ENCODE data around the gene EIF6. TPM values are rescaled to one million over a fixed set of nuclear protein-coding genes. Genes with fewer than 3 reads are reported as not detected.

Gene EIF6
- total and polyA plus RNA-seq, 2 experiments from 2014 or later, result 149 to 215 TPM

DNA sequence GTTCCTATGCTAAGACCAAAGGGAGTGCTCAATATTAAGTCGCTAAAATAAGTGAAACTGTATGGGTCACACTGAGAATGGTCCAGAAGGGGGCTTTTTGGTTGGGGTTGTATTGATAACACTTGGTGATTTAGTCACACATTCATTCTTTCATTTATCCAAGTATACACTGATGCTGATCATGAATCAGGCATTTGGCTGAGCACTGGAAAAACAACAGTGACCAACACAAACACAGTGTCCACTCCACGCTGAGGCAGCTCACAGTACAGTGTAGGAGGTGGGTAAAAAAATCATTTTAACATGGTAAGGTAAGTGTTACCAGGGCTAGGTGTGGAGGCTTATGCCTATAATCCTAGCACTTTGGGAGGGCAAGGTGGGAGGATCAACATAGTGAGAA lies 16.9 kb upstream of the EIF6 start:
- TF ChIP-seq EZH2 (IDR thresholded peaks at IDR 0.05; ENCODE audit: low read depth, unreplicated experiment), result no peak
- TF ChIP-seq ZNF462 (CRISPR knock-in tag; IDR thresholded peaks at IDR 0.05), result no peak
- no peak for TF ChIP-seq ZNF114 (CRISPR knock-in tag; IDR thresholded peaks at IDR 0.05)
- TF ChIP-seq REST (IDR thresholded peaks at IDR 0.05; ENCODE audit: unreplicated experiment), result no peak
- TF ChIP-seq ETS1 (IDR thresholded peaks at IDR 0.05), result no peak
- TF ChIP-seq, protein P1, sequence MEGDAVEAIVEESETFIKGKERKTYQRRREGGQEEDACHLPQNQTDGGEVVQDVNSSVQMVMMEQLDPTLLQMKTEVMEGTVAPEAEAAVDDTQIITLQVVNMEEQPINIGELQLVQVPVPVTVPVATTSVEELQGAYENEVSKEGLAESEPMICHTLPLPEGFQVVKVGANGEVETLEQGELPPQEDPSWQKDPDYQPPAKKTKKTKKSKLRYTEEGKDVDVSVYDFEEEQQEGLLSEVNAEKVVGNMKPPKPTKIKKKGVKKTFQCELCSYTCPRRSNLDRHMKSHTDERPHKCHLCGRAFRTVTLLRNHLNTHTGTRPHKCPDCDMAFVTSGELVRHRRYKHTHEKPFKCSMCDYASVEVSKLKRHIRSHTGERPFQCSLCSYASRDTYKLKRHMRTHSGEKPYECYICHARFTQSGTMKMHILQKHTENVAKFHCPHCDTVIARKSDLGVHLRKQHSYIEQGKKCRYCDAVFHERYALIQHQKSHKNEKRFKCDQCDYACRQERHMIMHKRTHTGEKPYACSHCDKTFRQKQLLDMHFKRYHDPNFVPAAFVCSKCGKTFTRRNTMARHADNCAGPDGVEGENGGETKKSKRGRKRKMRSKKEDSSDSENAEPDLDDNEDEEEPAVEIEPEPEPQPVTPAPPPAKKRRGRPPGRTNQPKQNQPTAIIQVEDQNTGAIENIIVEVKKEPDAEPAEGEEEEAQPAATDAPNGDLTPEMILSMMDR (conservative IDR thresholded peaks at IDR 0.05; ENCODE audit: low read depth in 2 of 2), result no peak
- no peak for TF ChIP-seq EZH2phosphoT487 (IDR thresholded peaks at IDR 0.05; ENCODE audit: unreplicated experiment)
- TF ChIP-seq ZNF331 (CRISPR knock-in tag; IDR thresholded peaks at IDR 0.05; ENCODE audit: low read depth), result no peak
- TF ChIP-seq STAT1 (IDR thresholded peaks at IDR 0.05; ENCODE audit: unreplicated experiment), result no peak
- no peak for TF ChIP-seq NANOG (IDR thresholded peaks at IDR 0.05; ENCODE audit: borderline replicate concordance)
- TF ChIP-seq POLR2AphosphoS5 (IDR thresholded peaks at IDR 0.05; ENCODE audit: low read depth), result no peak
- TF ChIP-seq CREB1 (CRISPR knock-in tag; IDR thresholded peaks at IDR 0.05; ENCODE audit: low read depth), result no peak
- TF ChIP-seq JUNB (IDR thresholded peaks at IDR 0.05; ENCODE audit: unreplicated experiment), result no peak
- ATAC-seq (no peak), DNase-seq (ENCODE audit: low spot score) (no peak)
- Histone ChIP-seq H3K4me1 (ENCODE audit: insufficient read depth) (peaks cover 9% of the 10 kb centered on the region), H3K27ac (ENCODE audit: low read depth) (no peak overlapping the region), H3K9me2 (ENCODE audit: insufficient read depth) (no peaks in the 10 kb centered on the region), H3K4me2 (no peak overlapping the region), H3F3A (replicated peaks; ENCODE audit: low read depth) (no peaks in the 10 kb centered on the region), H2AFZ (no peak overlapping the region), H3K27me3 (ENCODE audit: insufficient read depth) (no peaks in the 10 kb centered on the region), H3K36me3 (ENCODE audit: insufficient read depth) (no peaks in the 10 kb centered on the region), H3K4me3 (no peak overlapping the region), H3K79me2 (replicated peaks; ENCODE audit: insufficient read depth) (no peaks in the 10 kb centered on the region), H4K20me1 (replicated peaks; ENCODE audit: insufficient read depth) (no peaks in the 10 kb centered on the region)
- Mint-ChIP-seq H3K4me3 (no peak overlapping the region), H3K9me3 (no peaks in the 10 kb centered on the region), H3K4me1 (peaks cover 16% of the 10 kb centered on the region), H3K27ac (no peak overlapping the region), H3K36me3 (ENCODE audit: low read depth) (peaks cover 6% of the 10 kb centered on the region; the same call in 1 of the 3 replicates), H3K27me3 (ENCODE audit: insufficient read depth, low read depth, poor library complexity) (peaks cover 7% of the 10 kb centered on the region)
